Glutamatergic neuron (in vitro differentiated cells): Measurements from ENCODE around the gene CTCFL. TPM values are rescaled to one million over a fixed set of nuclear protein-coding genes. Genes with fewer than 3 reads are reported as not detected.

Experiments
- DNase-seq: peaks from one replicate; pipeline ENCODE4 v3.0.0; 2022
- H3K27ac Mint-ChIP-seq: one replicate; pipeline ENCODE4 v1.8.0; 2020; ENCODE audit warnings: mild to moderate bottlenecking, mixed read lengths, inconsistent platforms; ENCODE audit not compliant: unreplicated experiment
- H3K27me3 Mint-ChIP-seq: one replicate; pipeline ENCODE4 v1.8.0; 2020; ENCODE audit warnings: mild to moderate bottlenecking, moderate library complexity, mixed read lengths, inconsistent platforms; ENCODE audit not compliant: unreplicated experiment
- H3K36me3 Mint-ChIP-seq: one replicate; pipeline ENCODE4 v1.8.0; 2020; ENCODE audit warnings: mild to moderate bottlenecking, mixed read lengths, inconsistent platforms; ENCODE audit not compliant: unreplicated experiment
- H3K4me1 Mint-ChIP-seq: one replicate; pipeline ENCODE4 v1.8.0; 2020; ENCODE audit warnings: mild to moderate bottlenecking, low read depth, mixed read lengths, inconsistent platforms; ENCODE audit not compliant: unreplicated experiment
- H3K4me3 Mint-ChIP-seq: one replicate; pipeline ENCODE4 v1.8.0; 2020; ENCODE audit warnings: mild to moderate bottlenecking, mixed read lengths, inconsistent platforms; ENCODE audit not compliant: unreplicated experiment
- H3K9me3 Mint-ChIP-seq: one replicate; pipeline ENCODE4 v1.8.0; 2020; ENCODE audit warnings: mild to moderate bottlenecking, moderate library complexity, mixed read lengths, inconsistent platforms; ENCODE audit not compliant: unreplicated experiment
- long read RNA-seq: library from polyadenylated mRNA; unstranded; transcript quantifications from one replicate; pipeline ENCODE4 v2.0.0, GENCODE V29; 2020; ENCODE audit not compliant: unreplicated experiment
- total RNA-seq: library from RNA; stranded (reverse); fragmentation: NEBNext Ultra II Directional; extraction: Animal tissue kit (Norgen Biotek cat#: 25700); gene quantifications from one replicate; pipeline ENCODE4 v1.2.1, GENCODE V29; 2021; ENCODE audit not compliant: unreplicated experiment
- TF ChIP-seq, protein P1 (sequence below): fragments of 200-600 bp; sonication (generic); IDR thresholded peaks from one replicate; pipeline ENCODE4 v1.5.0; 2021; ENCODE audit not compliant: partially characterized antibody, unreplicated experiment

CTCFL gene, protein sequence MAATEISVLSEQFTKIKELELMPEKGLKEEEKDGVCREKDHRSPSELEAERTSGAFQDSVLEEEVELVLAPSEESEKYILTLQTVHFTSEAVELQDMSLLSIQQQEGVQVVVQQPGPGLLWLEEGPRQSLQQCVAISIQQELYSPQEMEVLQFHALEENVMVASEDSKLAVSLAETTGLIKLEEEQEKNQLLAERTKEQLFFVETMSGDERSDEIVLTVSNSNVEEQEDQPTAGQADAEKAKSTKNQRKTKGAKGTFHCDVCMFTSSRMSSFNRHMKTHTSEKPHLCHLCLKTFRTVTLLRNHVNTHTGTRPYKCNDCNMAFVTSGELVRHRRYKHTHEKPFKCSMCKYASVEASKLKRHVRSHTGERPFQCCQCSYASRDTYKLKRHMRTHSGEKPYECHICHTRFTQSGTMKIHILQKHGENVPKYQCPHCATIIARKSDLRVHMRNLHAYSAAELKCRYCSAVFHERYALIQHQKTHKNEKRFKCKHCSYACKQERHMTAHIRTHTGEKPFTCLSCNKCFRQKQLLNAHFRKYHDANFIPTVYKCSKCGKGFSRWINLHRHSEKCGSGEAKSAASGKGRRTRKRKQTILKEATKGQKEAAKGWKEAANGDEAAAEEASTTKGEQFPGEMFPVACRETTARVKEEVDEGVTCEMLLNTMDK
- not detected for total RNA-seq
- long read RNA-seq, result 0 reads

DNA sequence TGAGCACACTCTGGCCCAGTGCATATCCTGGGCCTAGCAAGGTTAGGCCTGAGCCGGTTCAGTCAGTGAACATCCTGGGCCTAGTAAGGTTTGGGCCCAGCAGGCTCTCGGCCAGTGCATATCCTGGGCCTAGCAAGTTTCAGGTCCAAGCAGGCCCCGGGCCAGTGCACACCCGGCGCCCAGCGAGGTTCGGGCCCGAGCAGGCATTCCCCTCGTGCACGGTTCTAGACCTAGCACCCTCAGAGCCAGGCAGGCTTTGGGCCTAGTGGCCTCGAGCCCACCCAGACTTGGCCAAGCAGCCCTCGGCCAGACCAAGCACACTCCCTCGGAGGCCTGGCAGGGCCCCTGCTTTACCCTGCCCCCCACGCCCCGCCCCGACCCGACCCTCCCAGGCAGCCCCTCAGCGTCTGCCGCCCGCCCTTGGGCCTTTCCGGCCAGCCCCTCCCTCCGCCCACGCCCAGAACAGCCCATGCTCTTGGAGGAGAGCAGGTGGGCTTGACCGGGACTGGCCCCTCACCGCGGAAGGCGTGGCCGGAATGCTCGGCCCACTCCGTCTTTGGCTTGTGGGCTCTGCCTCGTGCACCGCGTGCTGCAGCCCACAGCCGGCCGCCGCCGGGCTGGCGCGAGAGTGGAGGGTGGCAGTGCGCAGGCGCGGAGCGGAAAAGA lies at the start of gene CTCFL:
Gene CTCFL, minus strand, starts transcription at position 630 of the 666 bp plus-strand sequence. CDS start 935 bp downstream, outside the sequence.
- Mint-ChIP-seq H3K27ac (no peak within 1 kb of the TSS), H3K4me3 (no peak within 1 kb of the TSS), H3K27me3 (peaks cover 4% of the 10 kb centered on the region), H3K36me3 (no peaks in the 10 kb centered on the region), H3K4me1 (no peaks in the 10 kb centered on the region), H3K9me3 (no peaks in the 10 kb centered on the region)
- DNase-seq, result no peak
- TF ChIP-seq, protein P1, sequence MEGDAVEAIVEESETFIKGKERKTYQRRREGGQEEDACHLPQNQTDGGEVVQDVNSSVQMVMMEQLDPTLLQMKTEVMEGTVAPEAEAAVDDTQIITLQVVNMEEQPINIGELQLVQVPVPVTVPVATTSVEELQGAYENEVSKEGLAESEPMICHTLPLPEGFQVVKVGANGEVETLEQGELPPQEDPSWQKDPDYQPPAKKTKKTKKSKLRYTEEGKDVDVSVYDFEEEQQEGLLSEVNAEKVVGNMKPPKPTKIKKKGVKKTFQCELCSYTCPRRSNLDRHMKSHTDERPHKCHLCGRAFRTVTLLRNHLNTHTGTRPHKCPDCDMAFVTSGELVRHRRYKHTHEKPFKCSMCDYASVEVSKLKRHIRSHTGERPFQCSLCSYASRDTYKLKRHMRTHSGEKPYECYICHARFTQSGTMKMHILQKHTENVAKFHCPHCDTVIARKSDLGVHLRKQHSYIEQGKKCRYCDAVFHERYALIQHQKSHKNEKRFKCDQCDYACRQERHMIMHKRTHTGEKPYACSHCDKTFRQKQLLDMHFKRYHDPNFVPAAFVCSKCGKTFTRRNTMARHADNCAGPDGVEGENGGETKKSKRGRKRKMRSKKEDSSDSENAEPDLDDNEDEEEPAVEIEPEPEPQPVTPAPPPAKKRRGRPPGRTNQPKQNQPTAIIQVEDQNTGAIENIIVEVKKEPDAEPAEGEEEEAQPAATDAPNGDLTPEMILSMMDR, result no peak

DNA sequence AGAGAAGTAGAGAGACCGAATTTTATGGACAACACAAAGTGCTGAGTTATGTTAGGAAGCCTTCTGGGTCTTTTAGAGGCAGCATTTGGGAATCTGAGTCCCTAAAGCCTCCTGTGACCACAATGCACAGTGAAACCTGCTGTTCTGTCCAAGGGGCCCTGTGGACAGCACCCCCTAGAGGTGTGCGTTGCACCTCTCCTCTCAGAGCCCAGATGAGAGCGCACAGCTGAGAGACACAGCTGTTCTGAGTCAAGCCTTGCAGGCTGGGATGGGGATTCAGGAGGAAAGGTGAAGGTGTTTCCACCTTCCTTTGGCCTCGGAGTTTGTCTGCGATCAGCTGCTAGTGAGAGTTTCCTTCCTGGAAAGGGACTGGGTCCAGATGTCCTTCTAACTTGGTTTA lies 49.0 kb upstream of the CTCFL start:
- TF ChIP-seq, protein P1, result peak; percentile 38
- no peaks in the 10 kb centered on the region for H3K36me3 Mint-ChIP-seq
- no peak overlapping the region for H3K4me3 Mint-ChIP-seq

DNA sequence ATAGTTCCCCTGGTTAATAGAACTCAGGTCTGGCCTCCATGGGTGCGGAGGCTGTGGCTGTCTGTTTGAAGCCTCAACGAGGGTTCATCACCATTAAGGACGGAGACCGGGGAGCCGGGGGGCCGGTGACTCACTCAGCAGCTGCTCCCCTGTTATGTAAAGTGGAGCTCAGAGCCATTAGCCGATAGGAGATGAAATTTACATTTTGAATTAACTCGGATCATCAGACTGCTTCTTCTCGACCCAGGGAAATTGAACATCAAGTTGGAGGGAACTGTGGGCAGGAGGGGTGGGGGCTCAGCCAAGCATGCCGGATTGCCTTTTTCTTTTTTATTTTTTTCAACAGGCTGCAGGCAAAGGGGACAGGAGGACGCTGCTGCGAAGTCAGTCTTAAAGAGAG lies 48.3 kb upstream of the CTCFL start:
- TF ChIP-seq, protein P1, result no peak
- DNase-seq, result peak; percentile 42
- Mint-ChIP-seq H3K4me3 (no peak overlapping the region), H3K27ac (no peak overlapping the region), H3K9me3 (peaks cover 1% of the 10 kb centered on the region), H3K4me1 (peaks cover 8% of the 10 kb centered on the region), H3K36me3 (no peaks in the 10 kb centered on the region), H3K27me3 (peaks cover 2% of the 10 kb centered on the region)

More for the DNA sequence above, 49.0 kb upstream of the CTCFL start:
- Mint-ChIP-seq H3K27ac (no peak overlapping the region), H3K27me3 (peaks cover 2% of the 10 kb centered on the region), H3K9me3 (peaks cover 1% of the 10 kb centered on the region), H3K4me1 (peaks cover 8% of the 10 kb centered on the region)
- DNase-seq, result peak; percentile 39

DNA sequence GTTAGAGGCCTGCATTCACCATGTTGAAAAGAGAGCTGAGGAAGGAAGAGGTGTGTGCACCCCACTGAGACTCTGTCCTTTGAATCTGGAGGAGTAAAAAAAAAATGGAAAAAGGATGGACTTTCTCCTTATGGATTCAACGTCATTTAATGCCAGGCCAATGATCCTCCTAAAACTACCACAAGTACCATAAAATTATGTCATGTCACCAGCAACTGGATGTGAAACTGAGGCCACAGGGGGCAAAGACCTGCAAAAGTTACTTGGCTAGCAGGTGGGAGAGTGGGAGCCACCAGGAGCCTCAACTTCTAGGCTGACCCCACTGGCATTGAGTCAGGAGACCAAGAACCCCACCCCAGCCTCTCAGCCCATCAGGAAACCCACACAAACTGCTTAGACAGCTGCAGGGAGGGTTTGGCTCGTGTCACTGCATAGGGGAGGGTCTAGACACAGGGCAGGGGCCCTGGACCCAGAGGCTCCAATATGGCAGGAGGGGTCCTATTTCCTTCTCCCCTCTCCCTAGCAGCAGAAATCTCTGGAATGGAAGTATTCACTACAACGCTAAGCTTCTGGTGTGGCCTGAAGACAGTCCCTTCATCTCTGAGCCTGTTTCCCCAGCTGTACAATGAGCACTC lies 47.0 kb upstream of the CTCFL start:
- Mint-ChIP-seq H3K9me3 (peaks cover 5% of the 10 kb centered on the region), H3K4me3 (no peak overlapping the region), H3K36me3 (no peaks in the 10 kb centered on the region), H3K4me1 (peaks cover 8% of the 10 kb centered on the region), H3K27ac (no peak overlapping the region), H3K27me3 (peaks cover 2% of the 10 kb centered on the region)
- TF ChIP-seq, protein P1, result no peak
- DNase-seq, result no peak
